Vagina (tissue), 2 donors: Measurements from ENCODE around the gene TMEM132C.

Experiments used
- POLR2A ChIP-seq, 2 donors: fragments of 450-650 bp; IDR thresholded peaks; one replicate each; pipeline ENCODE4 v1.6.1; 2017; ENCODE audit warnings: antibody characterized with exemption in 2 of 2, mild to moderate bottlenecking in 2 of 2, moderate library complexity in 2 of 2
- POLR2AphosphoS5 ChIP-seq, 2 donors: sonication (generic); formaldehyde crosslinking; IDR thresholded peaks; one replicate each; pipeline ENCODE4 v1.9.0; 2017; ENCODE audit warnings: antibody characterized with exemption in 2 of 2, mild to moderate bottlenecking in 2 of 2, low read depth in 1 of 2; ENCODE audit not compliant: insufficient read depth in 1 of 2
- TF ChIP-seq, protein P1 (sequence below), 3 experiments: fragments of 450-650 bp in 2 of 3; fragments of 200-600 bp in 1 of 3; sonication (generic) in 1 of 3; IDR thresholded peaks; one replicate each; pipeline ENCODE4 v1.5.1; 2017 to 2019; ENCODE audit warnings: antibody characterized with exemption in 3 of 3, mild to moderate bottlenecking in 2 of 3, moderate library complexity in 2 of 3

DNA sequence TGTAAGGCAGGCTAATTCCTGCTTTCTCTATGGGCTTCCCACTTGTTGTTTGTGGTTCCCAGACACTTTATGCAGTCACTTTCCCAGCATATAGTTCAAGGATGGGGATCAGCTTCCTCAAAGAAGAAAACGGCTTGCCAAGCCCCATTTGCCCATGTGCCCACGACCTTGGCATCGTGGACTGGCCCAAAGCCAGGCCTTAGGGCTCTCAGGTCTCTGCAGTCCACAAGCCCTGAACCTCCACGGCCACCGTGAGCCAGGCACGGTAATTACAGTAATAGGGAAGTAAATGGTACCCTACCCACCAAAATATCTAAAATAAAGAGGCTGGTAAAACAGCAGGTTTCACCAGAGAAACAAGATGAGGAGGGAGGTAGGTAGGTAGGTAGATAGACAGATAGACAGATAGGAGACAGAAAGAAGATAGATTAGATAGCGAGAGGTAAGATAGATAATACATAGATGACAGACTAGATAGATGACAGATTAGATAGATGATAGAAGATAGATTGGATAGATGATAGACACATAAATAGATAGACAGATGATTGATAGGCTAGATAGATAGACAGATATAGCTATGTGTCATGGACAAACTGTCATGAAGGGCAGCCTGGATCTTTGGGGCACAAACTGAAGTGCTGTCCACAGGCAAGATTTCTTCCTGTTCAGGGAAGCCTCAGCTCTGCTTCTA is 393.7 kb downstream of the TMEM132C start:
- TF ChIP-seq, protein P1, sequence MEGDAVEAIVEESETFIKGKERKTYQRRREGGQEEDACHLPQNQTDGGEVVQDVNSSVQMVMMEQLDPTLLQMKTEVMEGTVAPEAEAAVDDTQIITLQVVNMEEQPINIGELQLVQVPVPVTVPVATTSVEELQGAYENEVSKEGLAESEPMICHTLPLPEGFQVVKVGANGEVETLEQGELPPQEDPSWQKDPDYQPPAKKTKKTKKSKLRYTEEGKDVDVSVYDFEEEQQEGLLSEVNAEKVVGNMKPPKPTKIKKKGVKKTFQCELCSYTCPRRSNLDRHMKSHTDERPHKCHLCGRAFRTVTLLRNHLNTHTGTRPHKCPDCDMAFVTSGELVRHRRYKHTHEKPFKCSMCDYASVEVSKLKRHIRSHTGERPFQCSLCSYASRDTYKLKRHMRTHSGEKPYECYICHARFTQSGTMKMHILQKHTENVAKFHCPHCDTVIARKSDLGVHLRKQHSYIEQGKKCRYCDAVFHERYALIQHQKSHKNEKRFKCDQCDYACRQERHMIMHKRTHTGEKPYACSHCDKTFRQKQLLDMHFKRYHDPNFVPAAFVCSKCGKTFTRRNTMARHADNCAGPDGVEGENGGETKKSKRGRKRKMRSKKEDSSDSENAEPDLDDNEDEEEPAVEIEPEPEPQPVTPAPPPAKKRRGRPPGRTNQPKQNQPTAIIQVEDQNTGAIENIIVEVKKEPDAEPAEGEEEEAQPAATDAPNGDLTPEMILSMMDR (IDR thresholded peaks at IDR 0.05), result no peak
- no peak for TF ChIP-seq POLR2A (IDR thresholded peaks at IDR 0.05)
- no peak for TF ChIP-seq POLR2AphosphoS5 (IDR thresholded peaks at IDR 0.05; ENCODE audit: insufficient read depth in 1 of 2, low read depth in 1 of 2)
